ENCODE measurements around the gene HEMK1. TPM values are rescaled to one million over a fixed set of nuclear protein-coding genes. Genes with fewer than 3 reads are reported as not detected.

The HEMK1 gene
- total and polyA plus RNA-seq, 2 donors (not counting 1 experiment from before 2014, with no cell fraction given) = 34.2 to 43.0 TPM

DNA sequence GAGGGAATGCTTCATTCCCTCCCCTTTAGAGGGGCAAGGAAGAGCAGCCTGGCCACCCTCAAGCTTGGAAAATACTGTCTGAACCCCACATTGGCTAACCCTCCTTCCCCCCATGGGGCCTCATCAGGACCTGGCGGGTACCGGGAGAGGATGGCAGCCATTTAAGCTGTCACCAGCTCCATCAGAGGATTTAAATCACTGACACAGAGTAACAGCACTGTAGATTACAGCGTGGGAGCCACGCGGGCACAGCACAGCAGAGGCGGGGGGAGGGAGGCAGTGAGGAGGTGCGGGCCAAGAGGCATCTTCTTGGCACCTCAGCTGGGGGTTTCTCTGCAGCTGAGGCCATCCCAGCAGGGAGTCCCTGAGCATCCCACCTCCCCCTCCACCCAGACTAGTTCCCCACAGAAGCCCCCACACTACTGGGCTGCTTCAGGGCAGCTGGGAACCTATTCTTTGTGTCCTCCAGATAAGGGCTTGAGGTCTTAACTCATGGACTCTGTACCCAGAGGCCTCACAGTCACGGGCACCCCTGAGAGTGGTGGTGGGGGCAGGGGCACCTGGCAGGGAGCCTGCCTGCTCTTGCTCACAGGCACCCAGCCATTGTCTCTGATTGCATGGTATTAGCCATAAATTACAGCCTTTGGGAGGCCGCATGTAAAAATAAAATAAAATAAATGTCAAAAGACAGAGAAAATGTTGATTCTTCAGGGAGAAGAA lies 44.0 kb upstream of the HEMK1 start:
- H2AFZ ChIP-seq (ENCODE audit: insufficient read depth, low read depth, low read length, poor library complexity, severe bottlenecking) = no peak overlapping the region

DNA sequence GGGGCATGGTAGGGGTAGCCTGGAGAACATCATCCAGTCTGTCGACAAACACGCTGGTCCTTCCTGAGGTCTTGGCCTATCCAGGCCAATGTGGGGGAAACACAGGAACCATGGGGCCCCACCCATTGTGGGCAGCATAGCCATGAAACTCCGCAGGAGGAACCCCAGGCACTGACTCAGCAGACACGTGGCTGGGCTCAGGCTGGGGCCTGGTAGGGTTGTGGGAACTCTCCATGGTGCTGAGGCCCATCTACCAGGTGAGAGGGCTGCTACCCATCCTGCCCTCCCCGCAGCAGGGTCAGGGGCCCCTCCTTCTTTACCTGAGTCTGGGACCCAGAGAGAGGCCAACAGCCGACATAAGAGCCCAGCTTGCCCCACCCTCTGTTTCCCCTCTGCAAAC lies 43.3 kb upstream of the HEMK1 start:
- Histone ChIP-seq H2AFZ (ENCODE audit: insufficient read depth, low read depth, low read length, poor library complexity, severe bottlenecking) (no peak overlapping the region), H3K27me3 (replicated peaks in 1 of 4; ENCODE audit: control extremely low read depth in 1 of 4, control insufficient read depth in 3 of 4, insufficient read depth in 4 of 4, low read length in 3 of 4) (peaks cover 0 to 18% (median 5%) of the 10 kb centered on the region in 4 experiments), H3K4me1 (ENCODE audit: control insufficient read depth in 2 of 2, insufficient read depth in 2 of 2, low read length in 2 of 2) (no peaks in the 10 kb centered on the region), H3K27ac (ENCODE audit: low read length in 2 of 2) (no peak overlapping the region), H3K9me3 (ENCODE audit: control extremely low read depth in 1 of 3, control insufficient read depth in 2 of 3, insufficient read depth in 1 of 3, low read length in 2 of 3) (no peaks in the 10 kb centered on the region), H3K9ac (ENCODE audit: low read length) (no peak overlapping the region), H3K36me3 (replicated peaks in 1 of 2; ENCODE audit: control extremely low read depth in 1 of 2, control insufficient read depth in 1 of 2, extremely low read depth in 1 of 2, insufficient read depth in 2 of 2, low read length in 1 of 2) (no peaks in the 10 kb centered on the region), H4K20me1 (ENCODE audit: control insufficient read depth, insufficient read depth, low read length, poor library complexity, severe bottlenecking) (no peaks in the 10 kb centered on the region), H3K4me2 (replicated peaks; ENCODE audit: low read depth, low read length, poor library complexity, severe bottlenecking) (no peak overlapping the region), H3K79me2 (ENCODE audit: control insufficient read depth, insufficient read depth, low read length) (no peaks in the 10 kb centered on the region), H3K4me3 (ENCODE audit: control extremely low read depth in 1 of 5, extremely low read depth in 1 of 5, insufficient read depth in 1 of 5, low read depth in 2 of 5, low read length in 4 of 5) (no peak overlapping the region)
- ChIA-PET CTCF (interaction anchor here (3.4 kb wide), 1 partner anchor 11 kb away, joined by 16 read pairs; no protein-coding TSS in a partner anchor), POLR2A (no interaction called here)
- H3K4me3 Mint-ChIP-seq = no peak overlapping the region
- 9% methylated on average over 6 of the region's 6 CpGs for WGBS (ENCODE audit: insufficient coverage)
- no peaks in the 10 kb centered on the region for H3K9me3 Mint-ChIP-seq (ENCODE audit: insufficient read depth)
- DNase-seq (no peak), ATAC-seq (ENCODE audit: low read depth) (peak; percentile 39)
- intact Hi-C loops (cut with micrococcal nuclease) = no loop called here
- no peak for TF ChIP-seq EZH2 (IDR thresholded peaks at IDR 0.05; ENCODE audit: borderline replicate concordance, insufficient read depth, low read depth, low read length, poor library complexity, severe bottlenecking)
- TF ChIP-seq, protein P1, sequence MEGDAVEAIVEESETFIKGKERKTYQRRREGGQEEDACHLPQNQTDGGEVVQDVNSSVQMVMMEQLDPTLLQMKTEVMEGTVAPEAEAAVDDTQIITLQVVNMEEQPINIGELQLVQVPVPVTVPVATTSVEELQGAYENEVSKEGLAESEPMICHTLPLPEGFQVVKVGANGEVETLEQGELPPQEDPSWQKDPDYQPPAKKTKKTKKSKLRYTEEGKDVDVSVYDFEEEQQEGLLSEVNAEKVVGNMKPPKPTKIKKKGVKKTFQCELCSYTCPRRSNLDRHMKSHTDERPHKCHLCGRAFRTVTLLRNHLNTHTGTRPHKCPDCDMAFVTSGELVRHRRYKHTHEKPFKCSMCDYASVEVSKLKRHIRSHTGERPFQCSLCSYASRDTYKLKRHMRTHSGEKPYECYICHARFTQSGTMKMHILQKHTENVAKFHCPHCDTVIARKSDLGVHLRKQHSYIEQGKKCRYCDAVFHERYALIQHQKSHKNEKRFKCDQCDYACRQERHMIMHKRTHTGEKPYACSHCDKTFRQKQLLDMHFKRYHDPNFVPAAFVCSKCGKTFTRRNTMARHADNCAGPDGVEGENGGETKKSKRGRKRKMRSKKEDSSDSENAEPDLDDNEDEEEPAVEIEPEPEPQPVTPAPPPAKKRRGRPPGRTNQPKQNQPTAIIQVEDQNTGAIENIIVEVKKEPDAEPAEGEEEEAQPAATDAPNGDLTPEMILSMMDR (IDR thresholded peaks at IDR 0.05) = no peak
- no peaks in the 10 kb centered on the region for H3K4me1 Mint-ChIP-seq
- peaks cover 21% of the 10 kb centered on the region for H3K27me3 Mint-ChIP-seq
- H3K27ac Mint-ChIP-seq = no peak overlapping the region

More for the DNA sequence above, 44.0 kb upstream of the HEMK1 start:
- 77% methylated on average over 8 of the region's 9 CpGs for WGBS (ENCODE audit: insufficient coverage)
- CTCF ChIA-PET = interaction anchor here (3.4 kb wide), 1 partner anchor 11 kb away, joined by 16 read pairs; no protein-coding TSS in a partner anchor
- POLR2A ChIA-PET = no interaction called here
- no peaks in the 10 kb centered on the region for H3K36me3 ChIP-seq (replicated peaks in 1 of 2; ENCODE audit: control extremely low read depth in 1 of 2, control insufficient read depth in 1 of 2, extremely low read depth in 1 of 2, insufficient read depth in 2 of 2, low read length in 1 of 2)
- no peaks in the 10 kb centered on the region for H3K9me3 ChIP-seq (ENCODE audit: control extremely low read depth in 1 of 3, control insufficient read depth in 2 of 3, insufficient read depth in 1 of 3, low read length in 2 of 3)
- intact Hi-C loops (cut with micrococcal nuclease) = no loop called here
- DNase-seq (no peak), ATAC-seq (ENCODE audit: low read depth) (no peak)
- TF ChIP-seq EZH2 (IDR thresholded peaks at IDR 0.05; ENCODE audit: borderline replicate concordance, insufficient read depth, low read depth, low read length, poor library complexity, severe bottlenecking) = no peak
- TF ChIP-seq, protein P1 (IDR thresholded peaks at IDR 0.05) = no peak
- Mint-ChIP-seq H3K4me3 (no peak overlapping the region), H3K27ac (no peak overlapping the region), H3K9me3 (ENCODE audit: insufficient read depth) (no peaks in the 10 kb centered on the region), H3K27me3 (peaks cover 21% of the 10 kb centered on the region), H3K4me1 (no peaks in the 10 kb centered on the region)
- H3K4me1 ChIP-seq (ENCODE audit: control insufficient read depth in 2 of 2, insufficient read depth in 2 of 2, low read length in 2 of 2) = no peaks in the 10 kb centered on the region
- H3K79me2 ChIP-seq (ENCODE audit: control insufficient read depth, insufficient read depth, low read length) = no peaks in the 10 kb centered on the region
- no peak overlapping the region for H3K27ac ChIP-seq (ENCODE audit: low read length in 2 of 2)
- no peak overlapping the region for H3K4me2 ChIP-seq (replicated peaks; ENCODE audit: low read depth, low read length, poor library complexity, severe bottlenecking)
- H3K4me3 ChIP-seq (ENCODE audit: control extremely low read depth in 1 of 5, extremely low read depth in 1 of 5, insufficient read depth in 1 of 5, low read depth in 2 of 5, low read length in 4 of 5) = no peak overlapping the region
- peaks cover 0 to 12% (median 5%) of the 10 kb centered on the region in 4 experiments for H3K27me3 ChIP-seq (replicated peaks in 1 of 4; ENCODE audit: control extremely low read depth in 1 of 4, control insufficient read depth in 3 of 4, insufficient read depth in 4 of 4, low read length in 3 of 4)
- H4K20me1 ChIP-seq (ENCODE audit: control insufficient read depth, insufficient read depth, low read length, poor library complexity, severe bottlenecking) = no peaks in the 10 kb centered on the region
- H3K9ac ChIP-seq (ENCODE audit: low read length) = no peak overlapping the region

Data from B cell (primary cell).